Left cardiac atrium (tissue), 4 donors: ENCODE results near the gene UBE2G1. TPM values are rescaled to one million over a fixed set of nuclear protein-coding genes. Genes with fewer than 3 reads are reported as not detected.
"Not testable (repeated sequence)": the region's sequence is repeated elsewhere in the genome, so short reads cannot be mapped to it uniquely, and the experiment has no call there.

Experiments used
- ATAC-seq, 2 donors: fragments of 200-7000 bp; cut with Tn5 transposase; one replicate each; pipeline ENCODE4 v1.9.1; 2020; ENCODE audit warnings: mild to moderate bottlenecking in 2 of 2, moderate library complexity in 2 of 2
- DNase-seq: peaks from one replicate; pipeline ENCODE4 v3.0.0-alpha.2; 2020
- intact Hi-C, 2 donors: fragments of 100-400 bp; cut with DNase I; formaldehyde crosslinking; loops; one replicate each; pipeline versions ENCODE4 v1.14.1 to v1.15.1; 2022 to 2023
- total RNA-seq, 2 donors: library from RNA; stranded (reverse); fragmentation: NEBNext Ultra II Directional; extraction: Animal tissue kit (Norgen Biotek cat#: 25700); gene quantifications; one replicate each; pipeline ENCODE4 v1.2.1, GENCODE V29; 2021
- donor health status: DM: no; HTN: yes; CAD: no.
- donor health status: DM: no; HTN: yes; CAD: no; lungs with severe emphysema.
- donor health status: DM: yes; HTN: yes; CAD: no.
- donor health status: Dilated cardiomyopathy.

Gene UBE2G1
- total RNA-seq, 2 donors from 2014 or later: 52.7 to 53.4 TPM

DNA sequence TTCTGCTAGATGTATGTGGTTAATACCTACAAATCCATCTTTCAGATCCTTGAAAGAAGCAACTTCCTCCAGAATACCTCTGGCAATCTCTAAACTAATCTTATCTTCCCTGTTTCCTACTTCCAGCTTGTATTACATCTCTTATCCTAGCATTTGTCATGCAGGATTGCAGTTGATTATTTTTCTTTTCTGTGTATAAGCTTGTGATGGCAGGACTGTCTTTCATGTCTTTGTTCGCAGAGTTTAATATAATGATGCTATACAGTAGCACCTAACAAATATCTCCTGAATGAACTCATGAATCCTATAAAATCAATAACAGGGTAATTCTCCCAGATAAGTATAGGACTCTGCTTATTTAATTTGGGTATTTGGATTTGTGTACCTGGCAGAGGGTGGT lies 12.2 kb upstream of the UBE2G1 start:
- no peak for ATAC-seq
- DNase-seq: no peak
- intact Hi-C loops: no loop called here

DNA sequence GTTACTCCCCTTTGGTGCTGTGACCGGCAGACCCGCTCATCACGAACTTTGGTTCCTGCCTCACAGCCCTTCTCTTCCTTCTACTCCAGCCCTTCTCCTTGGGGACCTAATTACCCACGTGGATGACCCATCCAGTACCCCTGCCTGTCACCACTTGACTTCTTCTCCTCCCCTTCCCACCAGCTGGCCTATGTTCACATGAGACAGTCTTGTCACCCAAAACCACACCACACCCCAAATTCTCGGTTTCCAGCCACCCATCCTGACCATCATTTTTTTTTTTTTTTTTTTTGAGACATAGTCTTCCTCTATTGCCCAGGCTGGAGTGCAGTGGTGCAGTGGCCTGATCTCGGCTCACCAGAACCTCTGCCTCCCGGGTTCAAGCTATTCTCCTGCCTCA lies 10.8 kb upstream of the UBE2G1 start:
- ATAC-seq, intact Hi-C loops, DNase-seq: not testable (repeated sequence)

DNA sequence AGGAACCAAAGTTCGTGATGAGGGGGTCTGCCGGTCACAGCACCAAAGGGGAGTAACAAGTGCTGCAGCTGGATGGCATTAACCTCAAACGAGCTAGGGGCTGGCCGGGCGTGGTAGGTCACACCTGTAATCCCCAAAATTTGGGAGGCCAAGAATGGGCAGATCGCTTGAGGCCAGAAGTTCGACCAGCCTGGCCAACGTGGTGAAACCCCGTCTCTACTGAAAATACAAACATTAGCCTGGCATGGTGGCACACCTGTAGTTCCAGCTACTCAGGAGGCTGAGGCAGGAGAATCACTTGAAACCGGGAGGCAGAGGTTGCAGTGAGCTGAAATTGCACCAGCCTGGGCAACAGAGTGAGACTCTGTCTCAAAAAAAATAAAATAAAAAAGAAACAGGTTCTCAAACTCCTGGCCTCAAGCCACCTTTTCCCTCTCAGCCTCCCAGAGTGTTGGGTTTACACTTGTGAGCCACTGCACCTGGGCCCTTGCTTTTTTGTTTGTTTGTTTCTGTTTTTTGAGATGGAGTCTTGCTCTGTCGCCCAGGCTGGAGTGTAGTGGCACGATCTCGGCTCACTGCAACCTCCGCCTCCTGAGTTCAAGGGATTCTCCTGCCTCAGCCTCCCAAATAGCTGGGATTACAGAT lies 9.4 kb upstream of the UBE2G1 start:
- intact Hi-C loops, DNase-seq, ATAC-seq: not testable (repeated sequence)

DNA sequence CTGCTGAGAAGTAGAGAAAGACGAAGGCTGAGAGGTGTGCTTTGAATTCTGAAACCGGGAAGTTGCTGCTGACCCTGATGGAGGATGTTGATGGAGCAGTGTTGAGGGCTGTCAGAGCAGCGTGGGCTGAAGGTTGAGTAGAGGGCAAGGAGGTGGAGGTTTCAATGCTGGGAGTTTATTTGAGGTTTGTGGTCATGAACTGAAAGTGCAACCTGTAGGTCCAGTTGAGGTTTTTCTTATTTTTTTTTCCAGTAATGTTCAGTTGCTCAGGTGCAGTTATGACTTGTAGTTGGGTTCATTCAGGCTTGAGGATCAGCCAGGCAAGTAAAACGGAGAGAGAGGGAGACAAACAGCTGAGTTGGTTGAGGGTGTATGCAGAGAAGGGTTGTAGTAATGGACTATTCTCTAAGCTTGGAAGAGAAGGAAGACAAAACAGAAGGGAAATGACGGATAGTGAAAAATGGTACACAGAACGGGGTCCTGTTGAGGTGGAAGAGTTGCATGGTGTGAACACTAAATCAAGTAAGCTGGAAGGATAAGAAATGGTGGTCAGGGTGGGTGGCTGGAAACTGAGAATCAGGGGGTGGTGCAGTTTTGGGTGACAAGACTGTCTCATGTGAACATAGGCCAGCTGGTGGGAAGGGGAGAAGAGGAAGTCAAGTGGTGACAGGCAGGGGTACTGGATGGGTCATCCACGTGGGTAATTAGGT lies 8.7 kb upstream of the UBE2G1 start:
- intact Hi-C loops: no loop called here
- DNase-seq (no peak), ATAC-seq (no peak)

DNA sequence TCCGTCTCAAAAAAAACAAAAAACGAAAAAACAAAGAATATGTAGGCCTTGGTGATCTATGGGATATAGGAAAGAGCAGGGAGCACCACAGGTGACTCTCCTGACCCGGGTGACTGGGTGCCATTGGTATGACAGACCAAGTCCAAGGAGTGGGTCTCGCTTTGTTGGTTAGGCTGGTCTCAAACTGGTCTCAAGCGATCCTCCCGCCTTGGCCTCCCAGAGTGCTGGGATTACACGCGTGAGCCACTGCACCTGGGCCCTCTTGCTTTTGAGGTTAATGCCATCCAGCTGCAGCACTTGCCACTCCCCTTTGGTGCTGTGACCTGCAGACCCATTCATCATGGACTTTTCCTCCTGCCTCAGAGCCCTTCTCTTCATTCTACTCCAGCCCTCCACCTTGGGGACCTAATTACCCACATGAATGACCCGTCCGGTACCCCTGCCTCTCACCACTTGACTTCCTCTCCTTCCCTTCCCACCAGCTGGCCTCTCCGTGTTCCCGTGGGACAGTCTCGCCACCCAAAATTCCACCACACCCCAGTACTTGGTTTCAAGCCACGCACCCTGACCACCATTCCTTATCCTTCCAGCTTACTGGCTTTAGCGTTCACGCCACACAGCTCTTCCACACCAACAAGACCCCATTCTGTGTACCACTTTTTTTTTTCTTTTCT lies 3.2 kb upstream of the UBE2G1 start:
- DNase-seq (no peak), ATAC-seq (no peak)
- intact Hi-C loops: no loop called here

DNA sequence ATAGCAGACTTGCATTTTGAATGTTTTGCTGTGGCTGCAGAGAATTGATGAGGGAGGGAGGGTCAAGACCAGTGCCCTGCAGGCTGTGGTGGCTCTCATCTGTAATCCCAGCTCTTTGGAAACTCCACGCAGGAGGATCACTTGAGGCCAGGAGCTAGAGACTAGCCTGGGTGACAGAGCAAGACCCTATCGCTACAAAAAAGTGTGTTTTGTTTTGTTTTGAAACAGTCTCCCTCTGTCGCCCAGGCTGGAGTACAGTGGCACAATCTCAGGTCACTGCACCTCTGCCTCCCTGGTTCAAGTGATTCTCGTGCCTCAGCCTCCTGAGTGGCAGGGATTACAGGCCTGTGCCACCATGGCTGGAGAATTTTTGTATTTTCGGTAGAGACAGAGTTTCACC lies 1.9 kb upstream of the UBE2G1 start:
- intact Hi-C loops: no loop called here
- DNase-seq: no peak
- no peak for ATAC-seq

DNA sequence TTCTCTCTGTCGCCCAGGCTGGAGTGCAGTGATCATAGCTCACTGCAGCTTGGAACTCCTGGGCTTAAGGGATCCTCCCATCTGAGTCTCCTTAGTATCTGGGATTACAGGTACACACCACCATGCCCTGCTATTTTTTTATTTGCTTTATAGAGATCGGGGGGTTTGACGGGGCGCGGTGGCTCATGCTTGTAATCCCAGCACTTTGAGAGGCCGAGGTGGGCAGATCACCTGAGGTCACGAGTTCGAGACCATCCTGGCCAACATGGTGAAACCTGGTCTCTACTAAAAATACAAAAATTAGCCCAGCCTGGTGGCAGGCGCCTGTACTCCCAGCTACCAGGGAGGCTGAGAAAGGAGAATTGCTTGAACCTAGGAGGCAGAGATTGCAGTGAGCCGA lies 702 bp upstream of the UBE2G1 start:
- intact Hi-C loops, DNase-seq, ATAC-seq: not testable (repeated sequence)

DNA sequence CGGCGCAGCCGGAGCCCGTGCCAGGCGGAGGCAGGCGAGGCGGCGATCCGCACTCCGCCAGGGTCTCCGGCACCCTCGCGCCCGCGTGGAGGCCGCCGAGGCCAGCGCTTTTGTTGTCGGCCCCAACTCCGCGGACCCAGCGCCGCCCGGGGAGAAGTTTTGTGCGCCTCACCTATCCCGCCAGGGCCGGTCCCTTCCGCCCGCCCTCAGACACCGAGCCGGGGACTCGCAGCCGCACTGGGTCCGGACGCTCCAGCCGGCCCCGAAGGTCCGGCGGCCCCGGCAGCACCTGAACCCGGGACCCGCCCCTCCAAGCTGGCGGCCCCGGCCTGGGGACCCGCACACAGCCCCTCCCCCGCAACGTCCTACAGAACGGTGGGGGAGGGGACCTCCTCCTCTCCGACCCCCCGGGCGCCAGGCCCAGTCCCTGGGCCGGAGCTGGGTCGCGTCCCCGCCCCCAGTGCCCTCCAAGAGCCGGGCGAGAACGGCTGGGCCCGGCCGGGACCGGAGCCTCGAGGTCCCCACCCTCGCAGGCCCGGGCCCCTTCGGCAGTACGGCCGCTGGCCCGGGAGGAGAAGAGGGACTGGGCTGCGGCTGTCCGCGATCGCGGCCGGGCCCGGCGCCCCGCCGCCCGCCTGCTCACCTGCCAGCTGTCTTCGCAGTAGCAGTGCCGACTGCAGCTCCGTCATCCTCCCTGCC lies 698 bp downstream of the UBE2G1 start:
- DNase-seq (peak; percentile 51), ATAC-seq (peak; percentile 24 to 32)
- intact Hi-C loops: no loop called here

DNA sequence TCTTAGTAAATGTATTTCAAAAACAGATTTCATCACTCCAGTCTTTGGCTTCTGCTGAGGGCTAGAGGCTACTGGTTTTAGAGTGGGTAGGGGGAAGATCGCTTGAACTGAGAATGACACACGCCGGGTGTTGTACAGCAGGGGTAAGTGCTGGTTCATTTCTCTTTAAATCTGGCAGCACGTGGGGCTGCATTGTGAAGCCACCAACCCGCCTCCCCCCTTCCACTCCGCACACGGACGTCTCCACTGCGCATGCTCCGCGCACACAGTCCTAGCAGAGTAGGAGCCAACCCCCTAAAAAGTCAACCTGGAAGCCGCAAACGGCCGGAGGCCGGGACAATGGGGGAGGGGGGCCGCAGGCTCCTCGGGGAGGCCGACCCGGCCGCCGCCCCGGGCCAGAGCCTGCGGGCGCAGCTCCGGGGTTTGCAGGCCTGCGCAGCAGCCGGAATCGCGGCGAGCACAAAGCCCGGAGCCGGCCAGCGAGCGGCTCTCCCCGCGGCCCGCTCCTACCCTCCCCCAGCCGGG lies 1.3 kb downstream of the UBE2G1 start:
- ATAC-seq (peak; percentile 78 to 80), DNase-seq (peak; percentile 94)
- intact Hi-C loops: no loop called here

DNA sequence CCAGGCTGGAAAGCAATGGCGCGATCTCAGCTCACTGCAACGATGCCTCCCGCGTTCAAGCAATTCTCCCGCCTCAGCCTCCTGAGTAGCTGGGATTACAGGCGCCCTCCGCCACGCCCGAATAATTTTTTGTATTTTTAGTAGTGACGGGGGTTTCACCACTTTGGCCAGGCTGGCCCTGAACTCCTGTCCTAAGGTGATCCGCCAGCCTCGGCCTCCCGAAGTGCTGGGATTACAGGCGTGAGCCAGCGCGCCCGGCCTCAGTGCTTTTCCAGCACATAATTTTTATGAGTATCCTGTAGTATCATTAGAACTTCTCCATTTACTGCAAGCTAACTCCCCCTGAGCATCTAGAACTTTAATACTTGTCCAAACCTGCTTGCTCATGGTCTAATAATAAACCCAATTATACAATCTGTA lies 1.8 kb downstream of the UBE2G1 start:
- DNase-seq: no peak
- intact Hi-C loops: loop anchor here in 1 of 2 donors (5.0 kb wide), 1 partner anchor 52 kb away; no protein-coding TSS in a partner anchor
- no peak for ATAC-seq

DNA sequence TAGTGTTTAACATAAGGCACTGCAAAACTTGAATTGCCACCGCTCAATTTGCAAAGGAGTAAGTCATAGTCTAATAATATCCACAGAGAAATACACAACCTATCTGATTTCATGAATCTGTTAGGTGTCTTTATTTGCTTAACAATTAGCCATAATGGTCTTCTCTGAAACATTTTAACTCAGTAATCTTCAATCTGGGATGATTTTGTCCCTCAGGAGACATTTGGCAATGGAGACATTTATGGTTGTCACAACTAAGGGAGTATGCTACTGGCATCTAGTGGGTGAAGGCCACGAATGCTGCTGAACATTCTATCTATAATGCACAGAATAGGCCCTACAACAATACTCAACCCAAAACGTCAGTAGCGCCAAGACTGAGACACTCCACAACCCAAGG lies 4.3 kb downstream of the UBE2G1 start:
- ATAC-seq: no peak
- DNase-seq: no peak
- intact Hi-C loops: loop anchor here in 1 of 2 donors (5.0 kb wide), 1 partner anchor 50 kb away; no protein-coding TSS in a partner anchor

DNA sequence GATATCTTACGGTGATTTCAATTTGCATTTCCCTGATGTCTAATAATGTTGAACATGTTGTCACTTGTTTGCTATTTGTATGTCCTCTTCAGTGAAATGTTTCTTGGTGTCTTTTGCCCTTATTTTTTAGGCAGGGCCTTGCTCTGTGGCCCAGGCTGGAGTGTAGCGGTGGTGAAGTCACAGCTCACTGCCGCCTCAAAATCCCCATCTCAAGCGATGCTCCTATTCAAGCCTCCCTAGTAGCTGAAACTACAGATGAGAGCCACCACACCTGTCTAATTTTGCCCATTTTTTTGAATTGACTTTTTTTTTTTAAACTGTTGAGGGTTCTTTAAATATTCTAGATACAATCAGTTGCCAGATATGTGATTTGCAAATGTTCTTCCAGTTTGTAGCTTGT lies 8.3 kb downstream of the UBE2G1 start:
- no peak for DNase-seq
- no peak for ATAC-seq

DNA sequence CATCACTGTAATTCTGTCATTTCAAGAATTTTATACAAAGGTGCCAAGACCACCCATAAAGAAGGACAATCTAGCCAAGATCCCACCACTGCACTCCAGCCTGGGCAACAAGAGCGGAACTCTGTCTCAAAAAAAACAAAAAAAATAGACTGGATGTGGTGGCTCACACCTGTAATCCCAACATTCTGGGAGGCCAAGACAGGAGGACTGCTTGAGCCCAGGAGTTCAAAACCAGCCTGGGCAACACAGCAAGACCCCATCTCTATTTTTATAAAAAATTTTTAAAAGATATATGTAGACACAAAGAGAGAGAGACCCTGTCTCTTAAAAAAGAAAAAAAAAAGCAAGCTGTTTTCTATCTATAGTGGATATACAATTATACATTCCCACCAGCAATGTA lies 8.8 kb downstream of the UBE2G1 start:
- ATAC-seq (no peak), DNase-seq (no peak)
- intact Hi-C loops: no loop called here

More for the DNA sequence above, 8.3 kb downstream of the UBE2G1 start:
- intact Hi-C loops: no loop called here

DNA sequence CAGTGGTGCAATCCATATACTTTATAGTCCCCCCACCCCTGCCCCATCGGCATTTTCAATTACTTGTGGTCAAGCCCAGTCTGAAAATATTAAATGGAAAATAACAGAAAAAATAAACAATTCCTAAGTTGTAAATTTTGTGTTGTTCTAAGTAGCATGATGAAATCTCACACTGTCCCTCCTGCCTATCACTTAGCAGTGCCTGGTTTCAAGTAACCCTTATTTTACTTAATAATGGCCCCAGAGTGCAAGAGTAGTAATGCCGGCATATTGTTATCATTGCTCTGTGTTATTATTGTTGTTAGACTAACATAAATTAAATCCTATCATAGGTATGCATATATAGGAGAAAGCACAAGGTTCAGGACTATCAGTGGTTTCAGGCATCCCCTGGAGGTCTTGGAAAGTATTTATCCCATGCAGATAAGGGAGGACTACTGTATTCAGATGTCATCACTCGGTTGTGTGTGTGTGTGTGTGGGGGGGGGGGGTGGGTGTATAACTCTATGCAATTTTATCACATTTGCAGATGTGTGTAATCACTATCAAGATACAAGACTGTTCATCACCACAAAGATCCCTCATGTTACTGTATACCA lies 9.3 kb downstream of the UBE2G1 start:
- intact Hi-C loops: no loop called here
- no peak for ATAC-seq
- no peak for DNase-seq

DNA sequence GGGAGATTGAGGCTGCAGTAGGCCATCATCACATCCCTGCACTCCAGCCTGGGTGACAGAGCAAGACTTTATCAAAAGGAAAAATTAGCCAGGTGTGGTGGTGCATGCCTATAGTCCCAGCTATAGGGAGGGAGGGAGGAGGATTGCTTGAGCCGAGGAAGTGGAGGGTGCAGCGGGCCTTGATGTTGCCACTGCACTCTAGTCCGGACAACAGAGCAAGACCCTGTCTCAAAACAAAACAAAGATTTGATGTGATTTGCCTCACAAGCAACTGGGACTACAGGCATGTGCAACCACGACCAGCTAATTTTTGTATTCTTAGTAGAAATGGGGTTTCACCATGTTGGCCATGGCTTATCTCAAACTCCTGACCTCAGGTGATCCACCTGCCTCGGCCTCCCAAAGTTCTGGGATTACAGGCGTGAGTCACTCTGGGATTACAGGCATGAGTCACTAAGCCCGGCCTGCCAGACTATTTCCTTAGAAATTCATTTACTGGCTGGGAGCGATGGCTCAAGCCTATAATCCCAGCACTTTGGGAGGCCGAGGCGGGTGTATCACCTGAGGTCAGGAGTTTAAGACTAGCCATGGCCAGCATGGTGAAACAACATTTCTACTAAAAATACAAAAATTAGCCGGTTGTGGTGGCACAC lies 11.5 kb downstream of the UBE2G1 start:
- DNase-seq (no peak), ATAC-seq (no peak)
- intact Hi-C loops: no loop called here

DNA sequence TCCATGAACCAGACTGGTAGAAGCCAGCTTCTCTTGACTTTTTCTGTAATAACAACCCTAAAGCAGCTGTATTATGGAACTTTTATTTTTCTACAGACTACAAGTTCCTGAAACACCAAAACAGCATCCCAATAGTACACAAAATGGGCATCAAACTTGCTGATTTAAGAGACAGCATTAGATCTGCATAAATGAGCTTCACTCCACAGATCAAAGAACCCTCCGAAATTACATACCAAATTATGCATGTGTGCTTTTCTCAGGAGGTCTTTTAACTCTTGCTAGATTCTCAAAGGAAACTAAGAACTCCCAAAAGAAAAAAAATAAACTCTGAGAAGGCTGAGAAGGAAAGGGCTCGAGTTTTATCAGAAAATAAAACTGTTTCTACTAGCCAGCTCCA lies 12.3 kb downstream of the UBE2G1 start:
- DNase-seq: no peak
- intact Hi-C loops: no loop called here
- no peak for ATAC-seq

DNA sequence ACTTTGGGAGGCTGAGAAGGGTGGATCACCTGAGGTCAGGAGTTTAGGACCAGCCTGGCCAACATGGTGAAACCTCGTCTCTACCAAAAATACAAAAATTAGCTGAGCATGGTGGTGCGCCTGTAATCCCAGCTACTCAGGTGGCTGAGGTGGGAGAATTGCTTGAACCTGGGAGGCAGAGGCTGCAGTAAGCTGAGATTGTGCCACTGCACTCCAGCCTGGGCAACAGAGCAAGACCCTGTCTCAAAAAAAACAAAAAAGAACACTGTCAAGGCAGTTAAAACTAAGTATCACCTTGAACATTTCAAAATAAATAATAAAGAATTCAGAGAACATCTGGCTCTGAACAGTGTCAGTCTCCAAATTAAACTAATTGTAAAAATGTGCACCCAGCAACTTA lies 16.3 kb downstream of the UBE2G1 start:
- intact Hi-C loops, ATAC-seq, DNase-seq: not testable (repeated sequence)

DNA sequence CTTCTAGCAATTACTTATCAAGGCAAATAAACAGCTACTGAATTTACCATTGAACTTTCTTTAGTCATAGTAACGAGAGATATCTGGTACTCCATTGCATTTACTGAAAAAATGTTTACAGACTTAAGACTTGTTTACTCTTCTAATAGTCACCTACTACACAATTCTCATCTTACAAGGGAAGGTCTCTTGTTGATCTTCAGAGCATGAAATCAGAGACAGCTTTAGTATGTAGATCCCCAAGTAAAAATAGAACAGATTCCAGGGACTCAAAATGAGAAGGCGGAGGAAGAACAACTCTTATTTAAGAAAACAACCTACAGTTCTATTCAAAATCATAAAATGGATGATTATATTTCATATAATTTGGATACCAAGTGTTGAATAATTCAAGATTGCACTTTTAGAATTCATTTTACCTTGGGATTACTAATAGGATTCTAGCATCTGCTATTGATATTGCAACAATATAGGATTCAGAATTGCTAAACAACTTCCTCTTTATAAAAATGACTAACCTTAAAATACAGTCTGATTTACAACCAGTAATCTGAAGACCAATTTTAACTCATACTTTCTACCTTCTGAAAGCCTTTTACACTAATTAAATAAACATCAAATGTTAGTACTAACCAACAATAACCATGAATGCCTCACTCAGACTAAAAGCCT lies 20.8 kb downstream of the UBE2G1 start:
- no peak for ATAC-seq
- intact Hi-C loops: no loop called here
- DNase-seq: no peak
